Fibroblast of skin of abdomen (primary cell): ENCODE data around the gene MYO16.

Experiments used
- DNase-seq: peaks from one replicate; pipeline ENCODE4 v3.0.0-alpha.2; 2013

MYO16 gene

GRCh38 chr13:109156181-109156935 is 526.9 kb downstream of the MYO16 start:
- peak; percentile 89 for DNase-seq

DNA sequence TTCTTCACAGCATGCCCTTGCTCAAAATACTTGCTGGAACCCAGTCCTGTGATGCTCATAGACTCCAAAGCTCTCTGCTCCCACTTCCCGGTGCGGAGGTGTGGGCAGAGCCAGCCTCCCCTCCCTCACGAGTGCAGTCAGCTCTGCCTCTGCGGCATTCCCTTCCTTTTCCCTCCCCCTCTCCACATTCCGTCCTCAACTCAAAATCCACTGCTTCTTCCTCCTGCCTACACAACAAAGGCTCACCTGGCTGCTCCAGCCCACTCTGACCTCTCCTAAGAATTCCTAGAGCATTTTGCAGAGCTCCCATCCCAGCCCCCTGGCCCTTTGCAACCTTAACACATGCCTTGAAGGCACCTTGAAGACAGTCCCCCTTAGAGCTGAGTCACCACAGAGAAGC is 527.9 kb downstream of the MYO16 start:
- no peak for DNase-seq

- no peak for DNase-seq
These were observed 529.0 kb downstream of the MYO16 start for GRCh38 chr13:109158383-109158782.

GRCh38 chr13:109159650-109160309 is 530.4 kb downstream of the MYO16 start:
- no peak for DNase-seq

DNA sequence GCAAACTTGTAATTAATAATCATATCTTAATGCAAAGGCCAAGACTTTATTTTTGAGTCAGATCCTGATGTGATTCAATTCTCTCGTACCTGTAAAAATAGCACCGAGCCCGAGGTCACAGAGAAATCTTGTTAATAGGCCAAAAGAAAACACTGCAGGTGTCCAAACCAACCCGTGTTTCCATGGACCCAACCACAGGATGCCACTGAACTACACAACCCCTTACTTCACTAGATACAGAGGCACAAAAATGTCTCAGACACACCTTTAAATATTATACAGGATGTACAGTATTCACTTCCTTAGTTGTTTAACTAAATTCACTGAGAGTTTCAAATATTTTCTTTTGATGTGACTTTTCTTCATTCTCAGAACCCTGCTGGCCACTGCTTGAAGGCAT is 530.9 kb downstream of the MYO16 start:
- DNase-seq = no peak

DNA sequence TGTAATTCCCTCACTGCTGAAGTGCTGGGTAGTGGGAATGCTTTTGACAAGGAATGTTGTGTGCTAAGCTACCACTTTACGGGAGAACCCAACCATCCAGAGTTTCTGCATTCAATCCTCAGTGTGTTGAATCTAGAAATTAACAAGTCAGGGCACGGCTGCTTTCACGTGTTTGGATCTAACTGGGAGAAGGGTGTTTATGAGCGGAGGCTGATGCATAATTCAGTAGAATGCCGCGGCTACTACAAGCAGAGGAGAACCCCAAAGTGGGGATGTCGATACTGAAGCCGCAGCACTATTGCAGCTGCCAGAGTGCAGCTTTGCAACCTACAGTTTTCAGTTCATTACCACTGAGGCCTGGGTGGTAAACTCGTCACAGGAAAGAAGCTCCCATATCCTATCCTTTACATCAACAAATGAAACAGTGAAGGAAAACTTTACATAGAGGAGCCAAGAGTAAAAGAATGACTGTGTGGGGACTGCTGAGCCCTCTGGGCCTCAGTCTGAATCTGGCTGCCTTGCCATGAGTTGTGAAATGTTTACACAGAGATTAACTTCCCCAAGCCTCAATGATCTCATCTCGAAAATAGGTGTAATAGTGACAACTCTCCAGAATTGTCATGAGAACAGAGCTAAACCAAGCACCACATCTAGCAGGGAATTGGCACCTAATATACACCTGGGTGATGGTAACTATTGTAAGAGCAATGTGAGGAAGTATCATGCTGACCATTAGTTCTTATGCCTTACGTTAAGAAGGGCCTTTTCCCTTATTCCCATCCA is 531.7 kb downstream of the MYO16 start:
- DNase-seq = no peak

DNA sequence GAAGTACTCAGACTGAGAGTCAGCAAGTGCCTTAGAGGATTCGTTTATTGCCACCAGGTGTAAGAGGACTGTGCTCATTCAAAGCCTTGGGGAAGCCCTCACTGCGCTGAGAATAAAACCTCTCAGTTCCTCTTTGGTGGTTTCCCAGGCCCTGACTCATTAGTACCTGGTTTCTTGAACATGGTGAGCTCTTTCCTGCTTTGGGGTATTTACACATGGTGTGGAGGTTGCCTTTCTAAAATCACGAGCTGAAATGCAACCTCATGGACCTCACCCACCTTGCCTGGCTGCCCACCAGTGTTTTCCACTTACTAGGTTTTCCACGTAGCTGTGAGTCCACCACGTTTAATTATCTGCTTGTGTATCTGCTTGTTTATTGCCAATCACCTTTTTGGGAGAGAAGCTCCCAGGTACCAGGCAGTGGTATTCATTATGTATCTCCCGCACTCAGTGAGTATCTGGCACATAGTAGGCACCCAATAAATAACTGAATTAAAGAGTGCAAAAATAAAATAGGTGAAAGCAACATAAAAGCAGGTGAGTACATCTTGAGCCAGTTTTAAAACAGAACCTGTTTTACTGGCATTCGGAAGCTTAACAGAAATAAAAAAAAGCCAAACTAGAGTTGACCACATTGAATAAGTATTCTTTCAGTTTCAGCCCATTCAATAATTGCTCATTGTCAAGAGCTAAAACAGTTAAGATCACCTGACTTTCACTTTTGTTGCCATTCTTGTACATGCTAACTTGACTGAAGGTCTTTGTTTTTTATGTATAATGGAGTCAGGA is 533.0 kb downstream of the MYO16 start:
- no peak for DNase-seq

- DNase-seq = peak; percentile 18
These were observed 533.6 kb downstream of the MYO16 start for GRCh38 chr13:109163037-109163379.

DNA sequence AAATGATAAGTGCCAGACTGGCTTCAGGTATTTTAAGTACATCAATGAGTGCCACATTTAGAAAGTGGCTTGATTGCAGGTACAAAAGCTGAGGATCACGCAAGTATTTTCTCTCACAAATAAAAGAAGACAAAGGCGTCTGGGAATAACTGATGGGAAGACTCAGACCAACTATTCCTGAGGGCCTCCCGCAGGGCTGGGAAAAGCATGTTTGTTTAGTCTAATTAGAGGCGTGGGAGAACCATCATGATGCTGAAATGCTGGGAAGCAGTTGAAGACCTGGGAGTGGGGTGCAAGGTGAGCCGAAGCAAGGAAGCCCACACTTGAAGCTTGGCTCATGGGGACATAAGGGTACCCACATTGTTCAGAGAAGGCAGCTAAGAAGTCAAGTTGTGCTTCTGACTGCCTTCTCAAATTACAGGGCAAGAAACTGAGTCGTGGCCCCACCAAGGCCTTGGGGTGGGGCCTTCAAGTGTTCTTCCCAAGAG is 536.0 kb downstream of the MYO16 start:
- no peak for DNase-seq

GRCh38 chr13:109166804-109167203 is 537.4 kb downstream of the MYO16 start:
- peak; percentile 69 for DNase-seq

DNA sequence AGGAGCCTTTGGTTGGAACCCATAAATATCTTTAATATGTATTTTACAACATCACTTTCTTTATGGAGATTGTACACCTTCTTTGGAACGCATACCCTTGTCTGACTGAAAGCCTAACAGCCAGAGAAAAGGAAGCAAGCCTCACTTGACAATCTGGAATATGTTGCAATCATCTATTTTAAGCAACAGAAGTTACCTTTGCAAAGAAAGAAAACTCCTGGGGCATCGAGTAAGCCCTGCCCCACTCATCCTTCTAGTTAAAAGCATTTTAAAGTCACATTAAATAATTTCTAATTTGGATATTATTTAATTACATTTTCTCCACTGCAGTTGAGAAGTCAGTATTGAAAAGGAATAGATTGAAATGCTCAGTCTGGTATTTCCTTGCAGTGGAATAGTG is 542.7 kb downstream of the MYO16 start:
- no peak for DNase-seq

DNA sequence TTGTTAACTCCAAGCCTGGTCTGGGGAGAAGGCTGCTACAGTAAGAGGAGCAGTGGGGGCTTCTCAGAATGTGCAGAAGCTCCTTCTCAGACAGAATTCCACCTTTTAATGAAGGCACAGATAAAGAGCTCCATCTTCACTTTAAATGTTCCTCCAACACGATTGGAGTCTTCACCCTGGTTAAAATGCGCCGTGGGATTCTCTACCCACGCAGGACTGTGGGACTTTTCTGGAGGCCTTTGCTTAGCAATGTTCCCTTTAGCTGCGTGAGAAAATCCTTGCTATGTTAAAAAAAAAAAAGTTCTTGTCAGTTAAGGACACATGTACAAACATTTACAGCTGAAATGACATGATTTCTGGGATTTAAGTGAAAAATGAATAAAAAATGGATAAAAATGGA is 546.3 kb downstream of the MYO16 start:
- DNase-seq = no peak

GRCh38 chr13:109180905-109181425 is 551.6 kb downstream of the MYO16 start:
- peak; percentile 93 for DNase-seq

DNA sequence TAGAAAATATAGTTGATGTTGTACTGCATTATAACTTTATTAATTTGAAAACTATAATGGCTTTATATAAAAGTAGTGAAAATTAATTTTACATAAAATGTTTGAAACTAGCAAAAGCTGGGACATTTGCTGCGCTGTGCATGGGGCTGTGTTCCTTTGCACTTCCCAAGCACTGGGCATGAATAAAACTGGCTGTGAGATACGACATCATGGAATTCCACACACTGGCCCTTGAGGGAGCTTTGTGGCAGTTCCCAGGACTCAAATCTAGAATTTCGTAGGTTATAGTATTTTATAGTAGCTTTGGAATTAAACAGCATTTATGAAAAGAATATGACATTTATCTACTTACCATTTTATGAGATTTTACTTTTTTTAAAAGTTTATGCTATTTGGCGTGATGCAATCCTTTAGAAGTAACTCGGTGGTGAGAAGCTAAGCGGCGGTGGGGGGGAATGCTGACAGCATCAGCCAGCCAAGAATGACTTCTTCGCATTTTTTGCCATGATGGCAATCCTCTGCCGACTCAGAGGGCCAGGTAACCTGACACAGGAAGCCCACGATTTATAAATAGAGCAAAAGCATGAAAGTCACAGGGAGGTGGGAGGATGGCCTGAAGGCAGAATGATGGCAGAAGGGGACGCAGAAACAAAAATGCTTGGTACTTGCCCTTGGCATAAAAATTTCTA is 553.5 kb downstream of the MYO16 start:
- DNase-seq = peak; percentile 28

DNA sequence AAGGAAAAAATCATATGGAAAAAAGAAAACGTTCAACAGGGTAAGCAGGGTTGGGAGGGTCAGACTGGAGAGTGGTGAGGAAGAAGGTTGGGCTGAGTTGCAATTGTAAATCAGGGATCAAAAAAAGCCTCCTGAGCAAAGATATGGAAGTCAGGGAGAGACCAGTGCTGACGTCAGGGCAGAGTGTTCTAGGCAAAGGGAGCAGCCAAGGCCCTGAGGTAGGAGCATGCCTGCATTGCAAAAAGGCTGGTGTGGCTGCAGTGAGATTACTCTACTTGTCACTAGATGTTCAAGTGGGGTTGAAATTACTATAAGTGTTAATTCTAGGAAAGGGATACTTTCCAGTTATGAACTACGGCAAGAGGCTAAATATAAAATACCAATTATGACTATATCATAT is 562.0 kb downstream of the MYO16 start:
- no peak for DNase-seq

GRCh38 chr13:109192306-109192705 is 562.9 kb downstream of the MYO16 start:
- no peak for DNase-seq

- no peak for DNase-seq
These were observed 567.5 kb downstream of the MYO16 start for GRCh38 chr13:109196948-109197347.

DNA sequence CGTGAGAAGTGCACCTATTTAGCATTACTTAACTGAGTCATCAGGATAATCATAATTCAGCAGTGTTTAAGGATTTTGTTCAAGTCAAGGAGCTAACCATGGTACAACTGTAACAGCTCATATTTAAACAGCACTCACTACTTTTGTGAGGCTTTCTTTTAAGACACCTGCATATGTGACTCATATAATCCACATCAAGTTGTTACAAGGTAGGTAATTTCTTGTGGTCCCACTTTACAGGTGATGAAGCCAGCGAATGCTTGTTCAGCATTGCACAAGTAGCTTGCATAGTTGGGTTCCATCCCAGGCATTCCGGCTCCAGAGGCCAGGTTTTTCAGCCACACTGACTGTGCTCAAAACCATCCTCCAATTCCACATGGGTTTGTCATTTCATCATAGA is 569.2 kb downstream of the MYO16 start:
- DNase-seq = peak; percentile 48

- no peak for DNase-seq
These were observed 569.9 kb downstream of the MYO16 start for GRCh38 chr13:109199280-109199679.

DNA sequence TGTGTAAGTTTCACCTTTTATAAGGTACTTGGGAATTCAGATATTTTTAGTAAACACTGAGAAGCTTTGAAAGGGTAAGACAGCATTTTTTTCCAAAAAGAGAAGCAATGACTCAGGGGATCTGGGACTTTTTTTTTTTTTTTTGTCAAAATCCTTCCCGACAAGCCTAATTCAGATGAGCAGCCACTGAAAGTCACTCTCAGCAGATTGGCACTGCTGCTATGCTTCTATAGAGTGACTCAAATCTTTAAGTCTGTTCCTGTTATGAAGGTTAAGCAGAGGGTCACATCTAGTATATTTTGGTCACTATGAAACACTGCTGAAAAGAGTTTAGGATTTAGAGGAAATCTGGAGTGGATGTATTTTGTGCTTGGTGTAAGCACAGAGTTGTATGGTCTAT is 571.1 kb downstream of the MYO16 start:
- DNase-seq = peak; percentile 5

DNA sequence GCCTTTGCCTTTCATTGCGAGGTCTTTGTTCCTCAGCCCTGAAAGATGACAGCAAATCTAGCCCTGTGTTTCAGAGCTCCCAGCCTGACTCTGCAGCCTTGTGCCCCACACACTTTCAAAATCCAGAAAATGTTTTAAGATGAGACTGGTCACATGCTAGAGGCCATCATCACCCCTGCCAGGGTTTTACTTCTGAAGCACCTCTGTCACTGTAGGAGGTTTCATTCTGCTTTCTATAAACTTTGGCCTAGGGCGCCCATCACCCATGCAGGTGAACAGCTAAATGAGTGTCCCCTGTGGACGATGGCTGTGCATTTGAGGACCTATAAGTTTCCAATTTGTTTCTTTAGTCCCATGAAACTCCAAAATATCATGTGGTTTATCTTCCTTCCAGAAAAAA is 574.2 kb downstream of the MYO16 start:
- DNase-seq = no peak

DNA sequence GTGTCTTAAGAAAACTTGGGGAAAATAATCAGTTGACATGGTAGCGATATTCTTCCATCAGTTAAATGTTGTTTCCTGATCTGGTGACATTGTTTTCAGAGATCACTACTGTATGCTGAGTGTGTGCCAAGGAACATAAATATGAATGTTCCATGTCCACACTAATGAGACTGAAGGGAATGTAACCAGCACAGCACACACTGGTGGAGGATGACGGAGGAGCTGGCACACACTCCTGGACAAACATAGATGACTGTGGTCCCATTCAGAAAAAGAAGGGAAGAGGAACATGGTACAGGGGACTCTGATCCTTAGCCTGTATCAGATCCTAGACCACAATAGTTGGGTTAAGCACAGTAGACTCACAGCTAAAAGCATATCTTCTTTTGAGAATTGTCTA is 574.8 kb downstream of the MYO16 start:
- DNase-seq = no peak
